OCI-LY7 (cell line): ENCODE results near the gene CHRD.

Experiments used
- CTCF ChIP-seq: fragments of 200-600 bp; sonication (generic); conservative IDR thresholded peaks from 2 replicates; pipeline ENCODE4 v1.5.1; 2014; ENCODE audit warnings: mild to moderate bottlenecking, antibody characterized with exemption, low read length, moderate library complexity, mixed read lengths
- EZH2phosphoT487 ChIP-seq: fragments of 200-600 bp; sonication (generic); IDR thresholded peaks from 2 replicates; pipeline ENCODE4 v1.6.1; 2018; ENCODE audit warnings: low read depth, borderline replicate concordance, mild to moderate bottlenecking, mixed run types, antibody characterized with exemption, low read length, moderate library complexity, mixed read lengths

GRCh38 chr3:184368586-184369183, 11.2 kb upstream of the CHRD start:
- TF ChIP-seq CTCF (no peak), EZH2phosphoT487 (no peak)
